Heart right ventricle (tissue), 16 donors: ENCODE results near the gene GTF2F2. TPM values are rescaled to one million over a fixed set of nuclear protein-coding genes. Genes with fewer than 3 reads are reported as not detected.

Experiments
- ATAC-seq, 8 donors: fragments of 200-7000 bp; cut with Tn5 transposase; one replicate each; pipeline ENCODE4 v1.9.1; 2020; ENCODE audit warnings: mild to moderate bottlenecking in 8 of 8, moderate library complexity in 8 of 8, moderate number of reproducible peaks in 1 of 8
- DNase-seq, 2 donors: peaks; one replicate each; pipeline ENCODE4 v3.0.0-alpha.2; 2020
- H3K27ac ChIP-seq, 10 donors: fragments of 200-600 bp; sonication (generic) in 2 of 10; one replicate each; pipeline versions ENCODE4 v1.5.0 to v1.8.0; 2020 to 2022; ENCODE audit warnings: mild to moderate bottlenecking in 3 of 10
- H3K27me3 ChIP-seq, 7 donors: fragments of 200-600 bp; one replicate each; pipeline ENCODE4 v1.8.0; 2021 to 2022; ENCODE audit warnings: mild to moderate bottlenecking in 2 of 7
- H3K36me3 ChIP-seq, 9 donors: fragments of 200-600 bp; sonication (generic) in 1 of 9; one replicate each; pipeline versions ENCODE4 v1.5.0 to v1.8.0; 2020 to 2022; ENCODE audit warnings: mild to moderate bottlenecking in 2 of 9
- H3K4me1 ChIP-seq, 9 donors: fragments of 200-600 bp; sonication (generic) in 1 of 9; one replicate each; pipeline versions ENCODE4 v1.5.0 to v1.8.0; 2020 to 2022; ENCODE audit warnings: mild to moderate bottlenecking in 4 of 9
- H3K4me3 ChIP-seq, 10 donors: fragments of 200-600 bp; sonication (generic) in 2 of 10; one replicate each; pipeline versions ENCODE4 v1.5.0 to v1.8.0; 2020 to 2022; ENCODE audit warnings: mild to moderate bottlenecking in 7 of 10, moderate library complexity in 2 of 10
- H3K9me3 ChIP-seq, 11 donors: fragments of 200-600 bp in 10 of 11; sonication (generic) in 2 of 11; one replicate each; pipeline versions ENCODE4 v1.5.0 to v1.8.0; 2013 to 2022; ENCODE audit warnings: mild to moderate bottlenecking in 2 of 11, control low read depth in 1 of 11, moderate library complexity in 1 of 11
- WGBS, 2 donors: extraction: QIAGEN DNeasy Blood & Tissue Kit; methylation state at CpG; one replicate each; pipeline ENCODE4 v1.1.7; 2013; ENCODE audit warnings: inconsistent platforms in 1 of 2; 5-methylcytosine and 5-hydroxymethylcytosine counted together
- intact Hi-C, 10 donors: fragments of 100-400 bp; cut with DNase I; formaldehyde crosslinking; loops; one replicate each; pipeline versions ENCODE4 v1.11.1 to v1.14.2; 2022
- polyA plus RNA-seq, 2 donors: library from polyadenylated mRNA; stranded (reverse); fragments of 200-250 nt; gene quantifications; one replicate each; pipeline ENCODE4 v1.2.3, GENCODE V29; 2013
- total RNA-seq, 10 donors: library from RNA; stranded (reverse); fragmentation: NEBNext Ultra II Directional in 3 of 10; extraction: Animal tissue kit (Norgen Biotek cat#: 25700) in 3 of 10; gene quantifications; one replicate each; pipeline versions ENCODE4 v1.2.1 to v1.2.4, GENCODE V29; 2021 to 2023
- TF ChIP-seq, protein P1 (sequence below), 9 donors: fragments of 200-600 bp; sonication (generic) in 2 of 9; IDR thresholded peaks; one replicate each; pipeline versions ENCODE4 v1.5.0 to v1.8.0; 2021 to 2022; ENCODE audit warnings: antibody characterized with exemption in 9 of 9, mild to moderate bottlenecking in 5 of 9, moderate library complexity in 1 of 9
- donor health status: Arrhythmogenic right ventricular cardiomyopathy.
- donor health status: ischemic (EF 13 %, LVEDD 7.1; RV severe dilation, severe dysfunction).
- donor health status: healthy with polysubstance abuse.
- donor health status: DM: no; HTN: yes; CAD: no.
- donor health status: DM: no; HTN: no; CAD: no.
- donor health status: ischemic (EF 25% LVEDD 6.9; RV normal size, moderate dysfunction).
- donor health status: ischemic (EF 25% LVEDD 5.7; RV mildly dilated, moderate dysfunction).
- donor health status: healthy.
- donor health status: DM: yes; HTN: yes; CAD: no.
- donor health status: Ischemic cardiomyopathy.
- donor health status: ischemic (EF 35%, LVEDD 5.7; RV mildly dilated, moderate dysfunction).
- donor health status: nonischemic (EF 11% LVEDD 7.7; RV severe dilation, severe dysfunction).
- donor health status: DM: yes; HTN: yes; CAD: no.
- donor health status: PGD.
- donor health status: ischemic (EF 29% LVEDD 5.4; RV normal size, mild dysfunction).
- donor health status: nonischemic (EF 23%, LVEDD 6.1; RV moderate dilation, normal function).

The GTF2F2 gene
- total and polyA plus RNA-seq, 12 donors, result 15.8 to 24.9 (median 21.5) TPM

- no peaks in the 10 kb centered on the region for H3K36me3 ChIP-seq
- ATAC-seq, result no peak
- TF ChIP-seq, protein P1, sequence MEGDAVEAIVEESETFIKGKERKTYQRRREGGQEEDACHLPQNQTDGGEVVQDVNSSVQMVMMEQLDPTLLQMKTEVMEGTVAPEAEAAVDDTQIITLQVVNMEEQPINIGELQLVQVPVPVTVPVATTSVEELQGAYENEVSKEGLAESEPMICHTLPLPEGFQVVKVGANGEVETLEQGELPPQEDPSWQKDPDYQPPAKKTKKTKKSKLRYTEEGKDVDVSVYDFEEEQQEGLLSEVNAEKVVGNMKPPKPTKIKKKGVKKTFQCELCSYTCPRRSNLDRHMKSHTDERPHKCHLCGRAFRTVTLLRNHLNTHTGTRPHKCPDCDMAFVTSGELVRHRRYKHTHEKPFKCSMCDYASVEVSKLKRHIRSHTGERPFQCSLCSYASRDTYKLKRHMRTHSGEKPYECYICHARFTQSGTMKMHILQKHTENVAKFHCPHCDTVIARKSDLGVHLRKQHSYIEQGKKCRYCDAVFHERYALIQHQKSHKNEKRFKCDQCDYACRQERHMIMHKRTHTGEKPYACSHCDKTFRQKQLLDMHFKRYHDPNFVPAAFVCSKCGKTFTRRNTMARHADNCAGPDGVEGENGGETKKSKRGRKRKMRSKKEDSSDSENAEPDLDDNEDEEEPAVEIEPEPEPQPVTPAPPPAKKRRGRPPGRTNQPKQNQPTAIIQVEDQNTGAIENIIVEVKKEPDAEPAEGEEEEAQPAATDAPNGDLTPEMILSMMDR (IDR thresholded peaks at IDR 0.05), result no peak
- intact Hi-C loops, result no loop called here
- 85 to 92% methylated on average over 2 of the region's 2 CpGs for WGBS, 2 donors
- peaks cover 0 to 33% (median 30%) of the 10 kb centered on the region in 9 donors for H3K4me1 ChIP-seq
- no peak within 1 kb of the TSS for H3K4me3 ChIP-seq
- H3K27ac ChIP-seq, result peak within 1 kb of the TSS in 1 of 10 donors; percentile 20
- DNase-seq, result no peak
- H3K27me3 ChIP-seq, result no peaks in the 10 kb centered on the region
- no peaks in the 10 kb centered on the region for H3K9me3 ChIP-seq
These were observed 80.5 kb downstream of the GTF2F2 start, which contains the start of gene KCTD4 for GRCh38 chr13:45200701-45201232. Gene KCTD4, minus strand, starts transcription at chr13:45201045. Its CDS starts 6,478 bp downstream, at chr13:45194567.

DNA sequence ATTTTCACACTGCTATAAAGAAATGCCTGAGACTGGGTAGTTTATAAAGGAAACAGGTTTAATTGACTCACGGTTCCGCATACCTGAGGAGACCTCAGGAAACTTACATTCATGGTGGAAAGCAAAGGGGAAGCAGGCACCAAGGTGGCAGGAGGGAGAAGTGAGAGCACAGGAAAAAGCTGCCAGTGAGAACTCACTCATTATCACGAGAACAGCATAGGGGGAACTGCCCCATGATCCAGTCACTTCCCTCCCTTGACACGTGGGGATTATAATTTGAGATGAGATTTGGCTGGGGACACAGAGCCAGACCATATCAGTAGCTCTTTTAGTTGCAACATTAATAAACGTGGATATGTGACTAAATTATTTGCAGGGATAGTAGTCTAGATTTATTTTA lies 84.8 kb downstream of the GTF2F2 start:
- Histone ChIP-seq H3K4me1 (peaks cover 4 to 41% (median 23%) of the 10 kb centered on the region in 9 donors), H3K36me3 (peaks cover 0 to 14% (median 0%) of the 10 kb centered on the region in 9 donors), H3K9me3 (no peaks in the 10 kb centered on the region), H3K4me3 (no peak overlapping the region), H3K27me3 (no peaks in the 10 kb centered on the region), H3K27ac (peak overlapping the region in 1 of 10 donors; percentile 10)
- 48 to 56% methylated on average over 5 of the region's 5 CpGs for WGBS, 2 donors
- ATAC-seq (no peak), DNase-seq (no peak)
- intact Hi-C loops, result no loop called here
- TF ChIP-seq, protein P1 (IDR thresholded peaks at IDR 0.05), result no peak

DNA sequence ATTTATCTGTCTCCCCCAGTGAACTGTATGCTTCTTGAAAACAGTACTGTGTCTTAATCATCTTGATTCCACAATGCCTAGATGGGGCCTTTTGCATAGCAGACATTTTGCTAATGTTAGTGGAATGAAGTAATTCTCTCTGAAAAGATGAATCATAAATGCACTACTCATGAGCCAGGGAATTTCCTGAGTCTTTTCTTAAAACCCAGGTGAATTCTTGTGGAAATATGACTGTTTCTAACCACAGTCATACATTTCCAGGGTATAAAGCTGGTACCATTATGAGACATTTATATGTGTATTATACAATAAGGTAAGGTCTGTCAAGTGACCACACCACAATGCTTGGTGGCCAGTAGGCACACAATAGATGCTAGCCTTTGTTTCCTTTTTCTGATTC lies 86.0 kb downstream of the GTF2F2 start:
- no peak overlapping the region for H3K4me3 ChIP-seq
- peaks cover 4 to 41% (median 23%) of the 10 kb centered on the region in 9 donors for H3K4me1 ChIP-seq
- H3K27me3 ChIP-seq, result no peaks in the 10 kb centered on the region
- H3K27ac ChIP-seq, result peak overlapping the region; percentile 1 to 85 (median 60)
- intact Hi-C loops, result no loop called here
- TF ChIP-seq, protein P1 (IDR thresholded peaks at IDR 0.05), result no peak
- ATAC-seq, result peak in 6 of 8 donors; percentile 11 to 54 (median 34)
- H3K9me3 ChIP-seq, result no peaks in the 10 kb centered on the region
- no peak for DNase-seq
- H3K36me3 ChIP-seq, result peaks cover 0 to 21% (median 0%) of the 10 kb centered on the region in 9 donors

DNA sequence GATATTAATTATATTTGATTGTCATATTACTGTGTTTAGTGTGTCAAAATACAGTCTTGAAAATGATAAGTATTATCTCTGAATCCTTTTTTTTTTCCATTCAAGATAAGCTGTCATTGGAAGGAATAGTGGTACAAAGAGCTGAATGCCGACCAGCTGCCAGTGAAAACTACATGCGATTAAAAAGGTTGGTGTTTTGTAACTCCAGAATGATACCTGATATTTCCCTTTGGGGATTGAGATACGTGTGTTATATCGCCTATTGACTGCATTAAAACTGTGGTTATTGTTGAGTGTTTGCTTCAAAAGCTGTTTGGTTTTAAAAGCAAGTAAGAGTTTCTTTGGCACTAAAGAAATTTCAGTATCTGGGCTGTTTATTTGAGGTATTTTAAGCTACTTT lies 87.0 kb downstream of the GTF2F2 start:
- H3K4me3 ChIP-seq, result peak overlapping the region in 5 of 10 donors; percentile 3 to 25 (median 20)
- intact Hi-C loops, result no loop called here
- peak overlapping the region in 9 of 10 donors; percentile 1 to 85 (median 70) for H3K27ac ChIP-seq
- H3K9me3 ChIP-seq, result no peaks in the 10 kb centered on the region
- no peaks in the 10 kb centered on the region for H3K27me3 ChIP-seq
- 32 to 52% methylated on average over 4 of the region's 4 CpGs for WGBS, 2 donors
- no peak for DNase-seq
- peaks cover 4 to 41% (median 23%) of the 10 kb centered on the region in 9 donors for H3K4me1 ChIP-seq
- peak in 7 of 8 donors; percentile 14 to 65 (median 41) for ATAC-seq
- peaks cover 0 to 21% (median 0%) of the 10 kb centered on the region in 9 donors for H3K36me3 ChIP-seq
- TF ChIP-seq, protein P1 (IDR thresholded peaks at IDR 0.05), result no peak
